GM23338 (cell line): ENCODE data around the gene ERAP2. TPM values are rescaled to one million over a fixed set of nuclear protein-coding genes. Genes with fewer than 3 reads are reported as not detected.

Experiments
- STAT1 ChIP-seq: IDR thresholded peaks from one replicate; pipeline ENCODE4 v1.6.1; 2016; ENCODE audit warnings: antibody characterized with exemption; ENCODE audit not compliant: unreplicated experiment
- polyA plus RNA-seq: library from polyadenylated mRNA; unstranded; fragments of >200 nt; fragmentation: Nextera tagmentation; extraction: Ambion mirVana; gene quantifications from 2 replicates; pipeline ENCODE4 v1.2.1, GENCODE V29; 2016
- small RNA-seq: library from RNA; depleted of rRNA; stranded (forward); fragments of <200 nt; gene quantifications from one replicate; pipeline ENCODE3, GENCODE V24; 2014; ENCODE audit warnings: low replicate concordance
- total RNA-seq: library from RNA; depleted of rRNA; stranded (reverse); fragments of >200 nt; shearing (Covaris generic); gene quantifications from 2 replicates; pipeline ENCODE4 v1.2.3, GENCODE V29; 2014; rRNA removed
- TF ChIP-seq, protein P1 (sequence below): fragments of 250-450 bp; sonication (Bioruptor Pico); IDR thresholded peaks from 2 replicates; pipeline ENCODE4 v1.5.0; 2020; ENCODE audit warnings: mild to moderate bottlenecking, moderate library complexity

The ERAP2 gene
- total and polyA plus RNA-seq, 2 experiments from 2014 or later = 0.73 TPM; not detected in 1

DNA sequence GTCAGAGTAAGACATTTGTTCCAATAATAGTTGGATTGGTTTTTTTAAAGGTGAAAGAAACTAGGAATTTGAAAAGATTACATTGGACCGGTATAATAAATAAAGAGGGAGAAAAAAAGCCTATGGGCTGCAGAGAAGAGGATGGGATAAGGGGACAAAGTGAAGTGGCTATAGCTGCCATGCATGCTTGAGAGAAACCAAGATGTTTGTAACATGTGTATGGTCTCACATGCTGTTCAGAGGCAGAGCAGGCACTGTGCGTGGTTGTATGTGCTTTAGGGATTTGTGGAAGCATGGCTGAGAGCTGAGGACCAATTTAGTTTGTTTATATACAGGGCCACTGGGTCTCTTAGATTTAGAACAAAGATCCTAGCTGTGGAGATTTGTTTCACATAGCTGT lies 92.3 kb downstream of the ERAP2 start (continued):
- TF ChIP-seq, protein P1, sequence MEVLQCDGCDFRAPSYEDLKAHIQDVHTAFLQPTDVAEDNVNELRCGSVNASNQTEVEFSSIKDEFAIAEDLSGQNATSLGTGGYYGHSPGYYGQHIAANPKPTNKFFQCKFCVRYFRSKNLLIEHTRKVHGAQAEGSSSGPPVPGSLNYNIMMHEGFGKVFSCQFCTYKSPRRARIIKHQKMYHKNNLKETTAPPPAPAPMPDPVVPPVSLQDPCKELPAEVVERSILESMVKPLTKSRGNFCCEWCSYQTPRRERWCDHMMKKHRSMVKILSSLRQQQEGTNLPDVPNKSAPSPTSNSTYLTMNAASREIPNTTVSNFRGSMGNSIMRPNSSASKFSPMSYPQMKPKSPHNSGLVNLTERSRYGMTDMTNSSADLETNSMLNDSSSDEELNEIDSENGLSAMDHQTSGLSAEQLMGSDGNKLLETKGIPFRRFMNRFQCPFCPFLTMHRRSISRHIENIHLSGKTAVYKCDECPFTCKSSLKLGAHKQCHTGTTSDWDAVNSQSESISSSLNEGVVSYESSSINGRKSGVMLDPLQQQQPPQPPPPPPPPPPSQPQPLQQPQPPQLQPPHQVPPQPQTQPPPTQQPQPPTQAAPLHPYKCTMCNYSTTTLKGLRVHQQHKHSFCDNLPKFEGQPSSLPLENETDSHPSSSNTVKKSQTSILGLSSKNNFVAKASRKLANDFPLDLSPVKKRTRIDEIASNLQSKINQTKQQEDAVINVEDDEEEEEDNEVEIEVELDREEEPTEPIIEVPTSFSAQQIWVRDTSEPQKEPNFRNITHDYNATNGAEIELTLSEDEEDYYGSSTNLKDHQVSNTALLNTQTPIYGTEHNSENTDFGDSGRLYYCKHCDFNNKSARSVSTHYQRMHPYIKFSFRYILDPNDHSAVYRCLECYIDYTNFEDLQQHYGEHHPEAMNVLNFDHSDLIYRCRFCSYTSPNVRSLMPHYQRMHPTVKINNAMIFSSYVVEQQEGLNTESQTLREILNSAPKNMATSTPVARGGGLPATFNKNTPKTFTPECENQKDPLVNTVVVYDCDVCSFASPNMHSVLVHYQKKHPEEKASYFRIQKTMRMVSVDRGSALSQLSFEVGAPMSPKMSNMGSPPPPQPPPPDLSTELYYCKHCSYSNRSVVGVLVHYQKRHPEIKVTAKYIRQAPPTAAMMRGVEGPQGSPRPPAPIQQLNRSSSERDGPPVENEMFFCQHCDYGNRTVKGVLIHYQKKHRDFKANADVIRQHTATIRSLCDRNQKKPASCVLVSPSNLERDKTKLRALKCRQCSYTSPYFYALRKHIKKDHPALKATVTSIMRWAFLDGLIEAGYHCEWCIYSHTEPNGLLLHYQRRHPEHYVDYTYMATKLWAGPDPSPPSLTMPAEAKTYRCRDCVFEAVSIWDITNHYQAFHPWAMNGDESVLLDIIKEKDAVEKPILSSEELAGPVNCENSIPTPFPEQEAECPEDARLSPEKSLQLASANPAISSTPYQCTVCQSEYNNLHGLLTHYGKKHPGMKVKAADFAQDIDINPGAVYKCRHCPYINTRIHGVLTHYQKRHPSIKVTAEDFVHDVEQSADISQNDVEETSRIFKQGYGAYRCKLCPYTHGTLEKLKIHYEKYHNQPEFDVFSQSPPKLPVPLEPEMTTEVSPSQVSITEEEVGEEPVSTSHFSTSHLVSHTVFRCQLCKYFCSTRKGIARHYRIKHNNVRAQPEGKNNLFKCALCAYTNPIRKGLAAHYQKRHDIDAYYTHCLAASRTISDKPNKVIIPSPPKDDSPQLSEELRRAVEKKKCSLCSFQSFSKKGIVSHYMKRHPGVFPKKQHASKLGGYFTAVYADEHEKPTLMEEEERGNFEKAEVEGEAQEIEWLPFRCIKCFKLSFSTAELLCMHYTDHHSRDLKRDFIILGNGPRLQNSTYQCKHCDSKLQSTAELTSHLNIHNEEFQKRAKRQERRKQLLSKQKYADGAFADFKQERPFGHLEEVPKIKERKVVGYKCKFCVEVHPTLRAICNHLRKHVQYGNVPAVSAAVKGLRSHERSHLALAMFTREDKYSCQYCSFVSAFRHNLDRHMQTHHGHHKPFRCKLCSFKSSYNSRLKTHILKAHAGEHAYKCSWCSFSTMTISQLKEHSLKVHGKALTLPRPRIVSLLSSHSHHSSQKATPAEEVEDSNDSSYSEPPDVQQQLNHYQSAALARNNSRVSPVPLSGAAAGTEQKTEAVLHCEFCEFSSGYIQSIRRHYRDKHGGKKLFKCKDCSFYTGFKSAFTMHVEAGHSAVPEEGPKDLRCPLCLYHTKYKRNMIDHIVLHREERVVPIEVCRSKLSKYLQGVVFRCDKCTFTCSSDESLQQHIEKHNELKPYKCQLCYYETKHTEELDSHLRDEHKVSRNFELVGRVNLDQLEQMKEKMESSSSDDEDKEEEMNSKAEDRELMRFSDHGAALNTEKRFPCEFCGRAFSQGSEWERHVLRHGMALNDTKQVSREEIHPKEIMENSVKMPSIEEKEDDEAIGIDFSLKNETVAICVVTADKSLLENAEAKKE (CRISPR knock-in tag) = no peak
- no peak for TF ChIP-seq STAT1

Small RNA genes within 50 kb of the gene (small RNA-seq; reads per million reads assigned to genes)
- gene RF00019 = not detected

Other genes starting within 250 kb of the ERAP2 start
- gene CAST, start 214.1 kb upstream of the ERAP2 start, total RNA-seq = 26.4 and 37.9 TPM in 2 replicates
- gene CAST, start 214.1 kb upstream of the ERAP2 start, polyA plus RNA-seq = 53.0 and 57.7 TPM in 2 replicates
- 14.1 and 16.5 TPM in 2 replicates for gene ERAP1, start 68.6 kb upstream of the ERAP2 start, total RNA-seq
- 9.8 and 9.9 TPM in 2 replicates for gene ERAP1, start 68.6 kb upstream of the ERAP2 start, polyA plus RNA-seq
- gene LNPEP, start 59.6 kb downstream of the ERAP2 start, total RNA-seq = 8.3 and 8.5 TPM in 2 replicates
- 1.2 and 1.6 TPM in 2 replicates for gene LNPEP, start 59.6 kb downstream of the ERAP2 start, polyA plus RNA-seq